ENCODE data around the gene PDPR.
"Not testable (repeated sequence)": the region's sequence is repeated elsewhere in the genome, so short reads cannot be mapped to it uniquely, and the experiment has no call there.

DNA sequence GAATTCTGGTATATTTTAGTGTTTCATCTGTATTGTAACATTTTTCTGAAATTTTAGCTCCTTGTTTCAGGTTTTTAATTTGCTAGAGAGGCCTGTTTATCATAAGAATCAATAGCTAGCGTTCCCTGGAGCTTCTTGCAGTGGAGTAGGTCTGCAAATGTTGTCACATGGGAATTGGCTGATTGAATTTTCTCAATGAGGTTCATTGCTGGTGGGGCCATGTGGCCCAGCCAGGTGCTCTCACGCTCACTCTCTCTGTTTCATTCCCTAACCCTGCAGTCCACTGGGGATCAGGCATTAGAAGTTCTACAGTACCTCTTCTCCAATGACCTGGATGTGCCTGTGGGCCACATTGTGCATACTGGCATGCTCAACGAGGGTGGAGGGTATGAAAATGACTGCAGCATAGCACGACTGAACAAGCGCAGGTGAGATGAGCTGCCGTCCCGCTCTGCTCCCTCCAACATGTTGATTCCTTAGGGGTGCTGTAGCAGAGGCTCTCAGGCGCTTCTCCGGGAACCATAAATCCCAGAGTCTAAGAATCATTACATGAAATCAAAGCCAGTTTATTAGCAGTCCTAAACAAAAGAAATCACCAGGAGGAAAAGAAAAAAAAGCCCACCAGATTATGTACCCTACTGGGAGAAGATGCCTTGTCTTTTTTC, 29.2 kb downstream of the PDPR start:
- not testable (repeated sequence) for TF ChIP-seq POLR2A (IDR thresholded peaks at IDR 0.05)
- TF ChIP-seq, protein P1, sequence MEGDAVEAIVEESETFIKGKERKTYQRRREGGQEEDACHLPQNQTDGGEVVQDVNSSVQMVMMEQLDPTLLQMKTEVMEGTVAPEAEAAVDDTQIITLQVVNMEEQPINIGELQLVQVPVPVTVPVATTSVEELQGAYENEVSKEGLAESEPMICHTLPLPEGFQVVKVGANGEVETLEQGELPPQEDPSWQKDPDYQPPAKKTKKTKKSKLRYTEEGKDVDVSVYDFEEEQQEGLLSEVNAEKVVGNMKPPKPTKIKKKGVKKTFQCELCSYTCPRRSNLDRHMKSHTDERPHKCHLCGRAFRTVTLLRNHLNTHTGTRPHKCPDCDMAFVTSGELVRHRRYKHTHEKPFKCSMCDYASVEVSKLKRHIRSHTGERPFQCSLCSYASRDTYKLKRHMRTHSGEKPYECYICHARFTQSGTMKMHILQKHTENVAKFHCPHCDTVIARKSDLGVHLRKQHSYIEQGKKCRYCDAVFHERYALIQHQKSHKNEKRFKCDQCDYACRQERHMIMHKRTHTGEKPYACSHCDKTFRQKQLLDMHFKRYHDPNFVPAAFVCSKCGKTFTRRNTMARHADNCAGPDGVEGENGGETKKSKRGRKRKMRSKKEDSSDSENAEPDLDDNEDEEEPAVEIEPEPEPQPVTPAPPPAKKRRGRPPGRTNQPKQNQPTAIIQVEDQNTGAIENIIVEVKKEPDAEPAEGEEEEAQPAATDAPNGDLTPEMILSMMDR (IDR thresholded peaks at IDR 0.05) = not testable (repeated sequence)
